HG02884 (cell line): ENCODE data around the gene CRELD1.

Source experiments
- ATAC-seq: cut with Tn5 transposase; IDR thresholded peaks from one replicate; pipeline ENCODE4 v1.9.1; 2021; ENCODE audit warnings: mild to moderate bottlenecking, moderate library complexity; ENCODE audit not compliant: unreplicated experiment

Gene CRELD1

GRCh38 chr3:9903238-9903624 is 30.4 kb upstream of the CRELD1 start:
- no peak for ATAC-seq

DNA sequence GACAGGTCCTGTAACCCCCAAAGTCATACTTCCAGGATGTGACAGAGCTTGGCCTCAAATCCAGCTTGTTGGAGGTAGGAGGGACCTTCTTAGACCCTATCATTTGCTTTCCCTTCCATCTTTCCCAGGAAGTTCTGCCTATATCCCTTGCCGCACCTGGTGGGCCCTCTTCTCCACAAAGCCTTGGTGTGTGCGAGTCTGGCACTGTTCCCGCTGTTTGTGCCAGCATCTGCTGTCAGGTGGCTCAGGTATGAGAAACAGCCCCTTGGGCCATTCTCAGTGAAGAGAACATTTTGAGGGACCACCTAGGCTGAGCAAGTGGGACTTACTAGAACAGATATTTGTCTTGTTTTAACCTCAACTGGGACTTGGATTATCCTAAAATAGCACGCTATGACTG is 29.7 kb upstream of the CRELD1 start:
- ATAC-seq: no peak

DNA sequence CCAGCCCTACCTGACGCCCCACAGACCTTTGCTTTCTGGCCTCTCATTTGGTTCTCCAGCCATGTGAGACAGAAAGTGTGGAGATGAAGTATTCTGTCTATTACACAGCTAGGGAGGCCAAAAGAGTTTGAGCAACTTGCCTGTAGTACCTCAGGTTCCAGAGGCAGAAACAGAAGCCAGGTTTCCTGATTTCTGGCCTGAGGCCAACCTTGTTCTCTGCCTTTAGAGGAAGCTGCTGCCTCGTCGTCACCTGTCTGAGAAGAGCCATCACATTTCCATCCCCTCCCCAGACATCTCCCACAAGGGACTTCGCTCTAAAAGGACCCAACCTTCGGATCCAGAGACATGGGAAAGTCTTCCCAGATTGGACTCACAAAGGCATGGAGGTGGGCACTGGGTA is 27.2 kb upstream of the CRELD1 start:
- ATAC-seq: no peak

GRCh38 chr3:9908286-9908685 is 25.3 kb upstream of the CRELD1 start:
- no peak for ATAC-seq

DNA sequence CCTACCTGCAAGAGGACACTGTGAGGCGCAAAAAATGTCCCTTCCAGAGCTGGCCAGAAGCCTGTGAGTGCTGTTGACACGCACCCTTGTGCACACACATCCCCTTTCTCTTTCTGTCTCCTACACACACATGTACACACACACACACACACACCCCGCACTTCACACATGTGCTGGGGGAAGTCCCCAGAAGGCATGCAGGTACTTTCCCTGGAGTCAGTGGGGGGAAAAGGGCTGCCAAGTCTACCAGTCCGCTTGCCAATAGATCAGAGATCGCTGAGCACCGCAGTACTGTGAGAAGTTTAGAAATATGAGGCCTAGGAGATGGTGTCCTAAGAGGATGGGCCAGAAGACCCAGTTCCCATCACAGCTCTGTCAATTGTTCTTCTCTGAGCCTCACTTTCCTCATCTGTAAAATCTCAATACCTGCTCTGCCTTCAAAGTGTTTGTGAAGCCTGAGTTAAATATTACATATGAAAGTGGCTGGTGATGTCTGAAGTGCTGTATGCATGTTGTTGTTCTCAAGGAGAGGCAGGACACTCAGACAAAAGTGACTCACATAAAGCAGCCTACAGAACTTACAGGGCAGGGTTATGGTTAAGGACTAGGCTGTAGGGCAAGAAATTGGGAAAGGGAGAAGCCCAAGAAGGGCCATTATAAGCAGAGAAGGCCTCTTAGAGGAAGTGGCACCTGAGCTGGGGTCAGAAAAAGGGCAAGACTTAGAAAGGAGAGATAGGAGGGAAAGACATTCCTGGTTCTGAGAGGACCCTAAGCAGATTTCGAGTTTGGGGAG is 24.2 kb upstream of the CRELD1 start:
- no peak for ATAC-seq

GRCh38 chr3:9911863-9912262 is 21.8 kb upstream of the CRELD1 start:
- ATAC-seq: no peak

DNA sequence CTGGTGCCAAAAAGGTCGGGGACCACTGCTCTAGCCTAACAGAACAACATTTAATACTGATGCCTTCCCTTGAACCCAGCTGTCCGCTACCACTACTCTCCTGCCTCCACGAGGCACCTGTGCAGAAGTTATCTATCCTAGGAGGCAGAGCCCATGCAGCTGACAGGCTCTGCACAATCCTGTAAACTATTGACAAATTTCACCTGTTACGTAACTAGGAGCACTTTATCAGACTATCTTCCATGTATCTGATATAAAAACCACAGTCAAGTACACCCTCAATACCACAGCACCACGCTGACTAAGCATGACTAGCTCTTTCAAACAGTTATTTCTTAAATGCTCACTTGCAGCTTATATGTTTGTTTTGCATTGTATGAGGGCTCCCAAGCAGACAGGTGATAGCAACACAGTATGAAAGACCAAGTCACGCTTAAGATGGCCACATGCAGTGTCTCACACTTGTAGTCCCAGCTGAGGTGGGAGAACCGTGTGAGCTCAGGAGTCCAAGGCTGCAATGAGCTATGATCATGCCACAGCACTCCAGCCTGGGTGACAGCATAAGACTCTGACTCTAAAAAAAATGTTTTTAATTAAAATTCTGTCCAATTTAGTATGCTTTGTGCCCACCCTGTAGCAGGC is 21.2 kb upstream of the CRELD1 start:
- no peak for ATAC-seq

DNA sequence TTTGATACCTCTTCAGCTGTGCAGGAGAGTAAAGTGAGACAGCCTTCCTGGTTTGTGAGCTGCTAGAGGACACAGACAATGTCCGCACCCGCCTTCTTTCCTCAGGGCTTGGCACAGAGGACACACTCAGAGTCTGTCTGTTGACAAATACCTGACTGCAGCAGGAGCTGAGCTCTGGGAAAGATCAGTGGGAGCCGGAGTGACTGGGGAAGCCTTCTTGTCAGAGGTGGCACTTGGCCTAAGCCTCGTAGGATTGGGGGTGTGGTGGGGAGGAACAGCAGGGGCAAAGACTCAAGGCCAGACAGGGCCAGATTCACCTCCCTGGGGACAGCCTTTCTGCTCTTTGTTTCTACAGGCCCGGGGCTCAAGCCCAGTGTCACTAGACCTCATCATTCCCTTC is 20.0 kb upstream of the CRELD1 start:
- ATAC-seq: no peak

DNA sequence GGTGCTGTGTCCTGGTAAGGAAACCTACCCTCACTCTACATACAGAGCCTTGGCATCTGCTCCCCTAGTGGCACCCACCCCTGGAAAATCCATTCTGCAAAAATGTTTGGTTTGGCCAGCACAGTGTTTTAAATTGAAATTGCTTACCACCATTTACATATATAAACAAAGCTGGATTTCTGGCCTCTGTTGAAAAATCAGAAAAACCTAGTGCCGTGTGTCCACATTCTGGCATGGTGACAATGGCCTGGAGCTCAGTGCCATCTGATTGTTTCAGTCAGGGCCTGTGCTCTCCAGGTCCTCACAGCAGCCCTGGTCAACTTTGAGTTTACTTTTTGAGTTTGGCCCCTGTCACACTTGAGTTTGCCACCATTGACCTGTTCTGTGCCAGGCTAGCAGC is 19.6 kb upstream of the CRELD1 start:
- no peak for ATAC-seq

DNA sequence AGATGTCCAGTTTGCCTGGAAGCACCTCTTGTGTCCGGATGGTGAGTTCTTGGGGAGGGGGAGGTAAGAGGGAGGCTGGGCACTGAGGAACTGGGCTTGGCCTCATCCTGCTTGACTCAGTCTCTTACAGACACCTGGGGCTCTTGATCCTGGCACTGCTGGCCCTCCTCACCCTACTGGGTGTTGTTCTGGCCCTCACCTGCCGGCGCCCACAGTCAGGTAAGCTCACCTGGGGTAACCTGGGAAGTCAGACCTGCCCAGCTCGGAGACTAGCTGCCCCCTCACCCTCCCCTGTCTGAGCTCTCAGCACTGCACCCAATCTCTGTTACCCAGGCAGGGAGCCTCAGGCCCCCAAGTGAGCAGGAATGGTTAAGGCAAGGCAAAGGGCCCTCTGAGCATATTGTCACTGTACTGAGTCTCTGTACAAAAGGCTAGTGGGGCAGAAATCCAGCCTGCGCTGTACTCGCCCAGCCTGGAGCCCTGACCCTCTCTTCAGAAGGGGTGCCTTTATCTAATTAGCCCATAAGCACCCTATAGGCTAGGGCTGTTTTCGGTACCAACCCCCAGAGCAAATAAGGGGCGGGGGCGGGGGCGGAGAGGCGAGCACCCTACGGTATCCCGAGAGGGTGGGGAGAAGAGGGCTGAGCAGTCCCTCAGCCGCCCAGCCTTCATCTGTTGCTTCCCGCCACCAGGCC is 18.9 kb upstream of the CRELD1 start:
- no peak for ATAC-seq

DNA sequence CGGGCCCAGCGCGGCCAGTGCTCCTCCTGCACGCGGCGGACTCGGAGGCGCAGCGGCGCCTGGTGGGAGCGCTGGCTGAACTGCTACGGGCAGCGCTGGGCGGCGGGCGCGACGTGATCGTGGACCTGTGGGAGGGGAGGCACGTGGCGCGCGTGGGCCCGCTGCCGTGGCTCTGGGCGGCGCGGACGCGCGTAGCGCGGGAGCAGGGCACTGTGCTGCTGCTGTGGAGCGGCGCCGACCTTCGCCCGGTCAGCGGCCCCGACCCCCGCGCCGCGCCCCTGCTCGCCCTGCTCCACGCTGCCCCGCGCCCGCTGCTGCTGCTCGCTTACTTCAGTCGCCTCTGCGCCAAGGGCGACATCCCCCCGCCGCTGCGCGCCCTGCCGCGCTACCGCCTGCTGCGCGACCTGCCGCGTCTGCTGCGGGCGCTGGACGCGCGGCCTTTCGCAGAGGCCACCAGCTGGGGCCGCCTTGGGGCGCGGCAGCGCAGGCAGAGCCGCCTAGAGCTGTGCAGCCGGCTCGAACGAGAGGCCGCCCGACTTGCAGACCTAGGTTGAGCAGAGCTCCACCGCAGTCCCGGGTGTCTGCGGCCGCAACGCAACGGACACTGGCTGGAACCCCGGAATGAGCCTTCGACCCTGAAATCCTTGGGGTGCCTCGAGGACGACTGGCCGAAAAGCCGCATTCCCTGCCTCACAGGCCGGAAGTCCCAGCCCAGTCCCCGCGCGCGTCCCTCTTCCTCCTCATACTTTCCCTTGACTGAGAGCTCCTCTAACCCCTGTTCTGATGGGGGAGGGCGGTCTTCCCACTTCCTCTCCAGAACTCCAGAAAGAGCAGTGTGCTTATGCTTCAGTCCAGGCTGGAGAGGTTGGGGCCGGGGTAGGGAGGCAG is 18.1 kb upstream of the CRELD1 start:
- ATAC-seq: no peak

GRCh38 chr3:9916346-9916733 is 17.3 kb upstream of the CRELD1 start:
- no peak for ATAC-seq

DNA sequence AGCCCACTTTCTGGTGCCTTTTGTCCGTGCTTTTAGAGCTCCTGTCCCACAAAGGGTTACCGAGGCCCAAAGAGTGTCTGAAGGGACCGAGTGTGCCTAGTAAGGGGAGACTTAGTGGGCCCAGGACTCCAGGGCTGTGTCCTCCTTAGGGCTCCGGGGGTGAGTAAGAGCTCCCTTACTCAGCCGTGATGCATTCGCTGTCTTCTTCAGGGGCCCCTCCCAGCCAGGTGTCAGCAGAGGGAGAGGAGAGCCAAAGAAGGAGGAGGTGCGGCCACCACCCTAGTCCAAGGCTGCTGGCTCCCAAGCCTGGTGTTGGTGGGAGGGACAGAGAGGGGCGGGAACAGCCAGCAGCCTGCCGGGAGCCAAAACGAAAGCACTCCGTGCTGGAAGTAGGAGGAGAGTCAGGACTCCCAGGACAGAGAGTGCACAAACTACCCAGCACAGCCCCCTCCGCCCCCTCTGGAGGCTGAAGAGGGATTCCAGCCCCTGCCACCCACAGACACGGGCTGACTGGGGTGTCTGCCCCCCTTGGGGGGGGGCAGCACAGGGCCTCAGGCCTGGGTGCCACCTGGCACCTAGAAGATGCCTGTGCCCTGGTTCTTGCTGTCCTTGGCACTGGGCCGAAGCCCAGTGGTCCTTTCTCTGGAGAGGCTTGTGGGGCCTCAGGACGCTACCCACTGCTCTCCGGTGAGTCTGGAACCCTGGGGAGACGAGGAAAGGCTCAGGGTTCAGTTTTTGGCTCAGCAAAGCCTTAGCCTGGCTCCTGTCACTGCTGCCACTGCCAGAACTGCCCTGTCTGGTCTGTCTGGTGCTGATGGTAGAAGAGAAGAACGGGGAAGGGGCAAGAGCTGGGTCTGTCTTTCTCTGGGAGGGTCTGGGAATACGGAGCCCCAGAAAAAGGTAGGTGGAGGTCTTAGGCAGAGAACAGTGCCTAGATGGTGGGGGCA is 16.6 kb upstream of the CRELD1 start, which contains the start of gene IL17RC:
Gene IL17RC, plus strand, starts transcription at position 365 of the 947 bp plus-strand sequence. Its CDS starts 218 bp downstream, at position 583.
- no peak for ATAC-seq

- no peak for ATAC-seq
Measured at GRCh38 chr3:9917820-9918219, 15.8 kb upstream of the CRELD1 start.

- no peak for ATAC-seq
Measured at GRCh38 chr3:9918261-9919038, 15.2 kb upstream of the CRELD1 start.

DNA sequence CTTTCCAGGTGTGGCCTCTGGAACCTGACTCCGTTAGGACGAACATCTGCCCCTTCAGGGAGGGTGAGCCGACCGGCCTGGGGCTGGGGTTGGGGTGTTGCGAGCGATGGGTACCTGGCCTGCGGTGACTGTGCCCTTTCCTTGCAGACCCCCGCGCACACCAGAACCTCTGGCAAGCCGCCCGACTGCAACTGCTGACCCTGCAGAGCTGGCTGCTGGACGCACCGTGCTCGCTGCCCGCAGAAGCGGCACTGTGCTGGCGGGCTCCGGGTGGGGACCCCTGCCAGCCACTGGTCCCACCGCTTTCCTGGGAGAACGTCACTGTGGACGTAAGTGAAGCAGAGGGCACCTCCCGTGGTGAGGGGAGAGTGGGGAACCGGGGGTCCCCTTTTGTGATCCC is 5.5 kb upstream of the CRELD1 start:
- no peak for ATAC-seq

- ATAC-seq: no peak
Measured at GRCh38 chr3:9930804-9931418, 2.7 kb upstream of the CRELD1 start.

GRCh38 chr3:9932535-9932842 is 1.1 kb upstream of the CRELD1 start:
- ATAC-seq: no peak
